ENCODE results near the gene ETV7.
"Not testable (repeated sequence)": the region's sequence is repeated elsewhere in the genome, so short reads cannot be mapped to it uniquely, and the experiment has no call there.

Gene ETV7

GRCh38 chr6:36387440-36388303 is at the start of gene ETV7:
Gene ETV7 (minus strand): TSS chr6:36387669. CDS start chr6:36387541, 128 bp downstream.
- peak; percentile 41 to 51 for DNase-seq

GRCh38 chr6:36436466-36436865 is 49.0 kb upstream of the ETV7 start:
- DNase-seq = no peak

- no peak for DNase-seq
Measured at GRCh38 chr6:36432151-36432671, 44.7 kb upstream of the ETV7 start.

GRCh38 chr6:36431197-36431596 is 43.7 kb upstream of the ETV7 start:
- no peak for DNase-seq

- DNase-seq = no peak
Measured at GRCh38 chr6:36430351-36430750, 42.9 kb upstream of the ETV7 start.

- DNase-seq = no peak
Measured at GRCh38 chr6:36428911-36429310, 41.4 kb upstream of the ETV7 start.

GRCh38 chr6:36426622-36427021 is 39.2 kb upstream of the ETV7 start:
- DNase-seq = no peak

GRCh38 chr6:36423101-36423824 is 35.8 kb upstream of the ETV7 start:
- DNase-seq = peak; percentile 98 to 99

- DNase-seq = peak in 1 of 2 experiments; percentile 5
Measured at GRCh38 chr6:36422714-36423100, 35.2 kb upstream of the ETV7 start.

- no peak for DNase-seq
Measured at GRCh38 chr6:36419310-36419709, 31.8 kb upstream of the ETV7 start.

- no peak for DNase-seq
Measured at GRCh38 chr6:36418558-36418957, 31.1 kb upstream of the ETV7 start.

- no peak for DNase-seq
Measured at GRCh38 chr6:36414481-36414880, 27.0 kb upstream of the ETV7 start.

- no peak for DNase-seq
Measured at GRCh38 chr6:36413489-36414480, 26.3 kb upstream of the ETV7 start.

GRCh38 chr6:36409718-36410117 is 22.2 kb upstream of the ETV7 start:
- not testable (repeated sequence) for DNase-seq

- no peak for DNase-seq
Measured at GRCh38 chr6:36404164-36404563, 16.7 kb upstream of the ETV7 start.

- no peak for DNase-seq
Measured at GRCh38 chr6:36402481-36402880, 15.0 kb upstream of the ETV7 start.

- no peak for DNase-seq
Measured at GRCh38 chr6:36399970-36400369, 12.5 kb upstream of the ETV7 start.

GRCh38 chr6:36392621-36393020 is 5.2 kb upstream of the ETV7 start:
- DNase-seq = no peak

GRCh38 chr6:36389353-36389752 is 1.9 kb upstream of the ETV7 start:
- no peak for DNase-seq

- DNase-seq = peak; percentile 9 to 23
Measured at GRCh38 chr6:36386495-36387439, 702 bp downstream of the ETV7 start.

GRCh38 chr6:36384095-36384494 is 3.4 kb downstream of the ETV7 start:
- no peak for DNase-seq

Measured in activated CD4-positive, alpha-beta T cell treated with anti-CD3 and anti-CD28 coated beads, Interleukin-2, amount 50 U/mL, for 48 hours (primary cell).